Endothelial cell of hepatic sinusoid (primary cell): Measurements from ENCODE around the gene AFAP1L1.
"Not testable (repeated sequence)": the region's sequence is repeated elsewhere in the genome, so short reads cannot be mapped to it uniquely, and the experiment has no call there.

Experiments used
- in situ Hi-C: cut with HindIII; loops from 2 replicates; pipeline ENCODE4 v1.10.0; 2017; ENCODE audit warnings: low sequenced_read_pairs

The AFAP1L1 gene

GRCh38 chr5:149381986-149382338 is 110.3 kb downstream of the AFAP1L1 start:
- in situ Hi-C loops = no loop called here

- in situ Hi-C loops = no loop called here
Observed at GRCh38 chr5:149382517-149383220, 111.0 kb downstream of the AFAP1L1 start.

- in situ Hi-C loops = no loop called here
Observed at GRCh38 chr5:149383399-149383798, 111.7 kb downstream of the AFAP1L1 start.

GRCh38 chr5:149386166-149386565 is 114.5 kb downstream of the AFAP1L1 start:
- in situ Hi-C loops = no loop called here

- in situ Hi-C loops = no loop called here
Observed at GRCh38 chr5:149387081-149387631, 115.5 kb downstream of the AFAP1L1 start.

GRCh38 chr5:149387982-149388381 is 116.3 kb downstream of the AFAP1L1 start:
- in situ Hi-C loops = no loop called here

- in situ Hi-C loops = no loop called here
Observed at GRCh38 chr5:149388498-149389190, 117.0 kb downstream of the AFAP1L1 start.

GRCh38 chr5:149389552-149390495 is 118.2 kb downstream of the AFAP1L1 start:
- in situ Hi-C loops = no loop called here

- in situ Hi-C loops = not testable (repeated sequence)
Observed at GRCh38 chr5:149391076-149391475, 119.4 kb downstream of the AFAP1L1 start.
